Lung (tissue), 12 donors: ENCODE measurements around the gene CPPED1. TPM values are rescaled to one million over a fixed set of nuclear protein-coding genes. Genes with fewer than 3 reads are reported as not detected.

ENCODE experiments used
- ATAC-seq: fragments of 200-7000 bp; cut with Tn5 transposase; one replicate; pipeline ENCODE4 v1.9.1; 2020; ENCODE audit warnings: moderate number of reproducible peaks; ENCODE audit not compliant: insufficient read depth, low FRiP score
- DNase-seq, 3 donors: peaks; one replicate each; pipeline ENCODE4 v3.0.0-alpha.2; 2013 to 2017
- H3K27ac ChIP-seq, 2 donors: one replicate each; pipeline ENCODE4 v1.5.1; 2013; ENCODE audit warnings: mild to moderate bottlenecking in 2 of 2, moderate library complexity in 2 of 2, control low read depth in 1 of 2, inconsistent platforms in 1 of 2, low read depth in 1 of 2, low read length in 1 of 2
- H3K27me3 ChIP-seq, 3 donors: one replicate each; pipeline ENCODE4 v1.5.1; 2013; ENCODE audit warnings: low read length in 2 of 3; ENCODE audit not compliant: control insufficient read depth in 3 of 3, insufficient read depth in 3 of 3
- H3K36me3 ChIP-seq, 4 donors: one replicate each; pipeline ENCODE4 v1.5.1; 2013; ENCODE audit warnings: low read length in 4 of 4, mild to moderate bottlenecking in 1 of 4, moderate library complexity in 1 of 4; ENCODE audit not compliant: control insufficient read depth in 4 of 4, insufficient read depth in 4 of 4
- H3K4me1 ChIP-seq, 5 donors: one replicate each; pipeline ENCODE4 v1.5.1; 2013; ENCODE audit warnings: low read length in 5 of 5, mild to moderate bottlenecking in 2 of 5, moderate library complexity in 1 of 5; ENCODE audit not compliant: control insufficient read depth in 5 of 5, insufficient read depth in 5 of 5
- H3K4me3 ChIP-seq: one replicate; pipeline ENCODE4 v1.5.1; 2013; ENCODE audit warnings: mild to moderate bottlenecking, control low read depth, moderate library complexity
- H3K9ac ChIP-seq, 2 donors: one replicate each; pipeline ENCODE4 v1.5.1; 2013; ENCODE audit warnings: low read length in 2 of 2, control low read depth in 1 of 2; ENCODE audit not compliant: insufficient read depth in 1 of 2
- H3K9me3 ChIP-seq, 4 donors: one replicate each; pipeline ENCODE4 v1.5.1; 2013; ENCODE audit warnings: low read length in 3 of 4, mild to moderate bottlenecking in 1 of 4, moderate library complexity in 1 of 4; ENCODE audit not compliant: control insufficient read depth in 4 of 4, insufficient read depth in 3 of 4
- CTCF ChIP-seq: IDR thresholded peaks from 2 replicates; pipeline ENCODE4 v1.5.1; 2012; ENCODE audit warnings: mild to moderate bottlenecking; ENCODE audit errors: control extremely low read depth, extremely low read depth
- WGBS, 2 donors: extraction: QIAGEN DNeasy Blood & Tissue Kit; methylation state at CpG; one replicate each; pipeline ENCODE4 v1.1.7; 2013; 5-methylcytosine and 5-hydroxymethylcytosine counted together
- polyA plus RNA-seq, 2 donors: library from polyadenylated mRNA; stranded (reverse); fragments of 200-250 nt; gene quantifications; one replicate each; pipeline ENCODE4 v1.2.1, GENCODE V29; 2013
- total RNA-seq, 2 donors: library from RNA; depleted of rRNA in 1 of 2; stranded (reverse); fragments of >200 nt in 1 of 2; gene quantifications; one replicate each; pipeline ENCODE4 v1.2.1, GENCODE V29; 2014 to 2021
- donor health status: control.
- donor health status: control.
- donor health status: Bipolar disorder and iron deficiency.
- donor health status: healthy.
- donor health status: DM: yes; HTN: yes; CAD: no.

CPPED1 gene
- total and polyA plus RNA-seq, 4 donors: 9.8 to 32.5 (median 14.2) TPM

GRCh38 chr16:12798846-12799245 is 4.8 kb downstream of the CPPED1 start:
- H3K36me3 ChIP-seq: peaks cover 0 to 2% (median 0%) of the 10 kb centered on the region in 4 donors
- H3K27me3 ChIP-seq: no peaks in the 10 kb centered on the region
- no peak for DNase-seq
- H3K9me3 ChIP-seq: no peaks in the 10 kb centered on the region
- peaks cover 0 to 5% (median 4%) of the 10 kb centered on the region in 5 donors for H3K4me1 ChIP-seq
- no peak for ATAC-seq
- H3K27ac ChIP-seq: no peak overlapping the region
- WGBS, 2 donors: 78 to 83% methylated on average over 5 of the region's 5 CpGs
- no peak overlapping the region for H3K9ac ChIP-seq
- no peak for TF ChIP-seq CTCF
- no peak overlapping the region for H3K4me3 ChIP-seq

- Histone ChIP-seq H3K27ac (no peak overlapping the region), H3K36me3 (peaks cover 0 to 2% (median 0%) of the 10 kb centered on the region in 4 donors), H3K9ac (no peak overlapping the region), H3K4me1 (peaks cover 0 to 5% (median 4%) of the 10 kb centered on the region in 5 donors), H3K27me3 (no peaks in the 10 kb centered on the region), H3K4me3 (no peak overlapping the region), H3K9me3 (no peaks in the 10 kb centered on the region)
- DNase-seq (no peak), ATAC-seq (no peak)
- TF ChIP-seq CTCF: no peak
These were observed 5.5 kb downstream of the CPPED1 start for GRCh38 chr16:12798171-12798570.

- no peak for TF ChIP-seq CTCF
- Histone ChIP-seq H3K36me3 (peaks cover 0 to 2% (median 0%) of the 10 kb centered on the region in 4 donors), H3K4me1 (peaks cover 0 to 5% (median 0%) of the 10 kb centered on the region in 5 donors), H3K27me3 (no peaks in the 10 kb centered on the region), H3K9ac (no peak overlapping the region), H3K27ac (no peak overlapping the region), H3K4me3 (no peak overlapping the region), H3K9me3 (no peaks in the 10 kb centered on the region)
- WGBS, 2 donors: 96 to 97% methylated on average over 5 of the region's 5 CpGs
- ATAC-seq (no peak), DNase-seq (no peak)
These were observed 7.2 kb downstream of the CPPED1 start for GRCh38 chr16:12796498-12796897.
